Fibroblast of lung (primary cell): ENCODE results near the gene FKBP1C.

Experiments used
- EZH2 ChIP-seq: IDR thresholded peaks from 2 replicates; pipeline ENCODE4 v1.5.1; 2012; ENCODE audit warnings: low read length, control low read depth, mild to moderate bottlenecking; ENCODE audit errors: missing control alignments
- TF ChIP-seq, protein P1 (sequence below), 2 donors: IDR thresholded peaks in 1 of 2; conservative IDR thresholded peaks in 1 of 2; 1 replicate in 1 of 2; 2 replicates in 1 of 2; pipeline ENCODE4 v1.5.1; 2011 to 2012; ENCODE audit warnings: low read length in 2 of 2, control low read depth in 1 of 2, inconsistent platforms in 1 of 2, low read depth in 1 of 2, mild to moderate bottlenecking in 1 of 2

DNA sequence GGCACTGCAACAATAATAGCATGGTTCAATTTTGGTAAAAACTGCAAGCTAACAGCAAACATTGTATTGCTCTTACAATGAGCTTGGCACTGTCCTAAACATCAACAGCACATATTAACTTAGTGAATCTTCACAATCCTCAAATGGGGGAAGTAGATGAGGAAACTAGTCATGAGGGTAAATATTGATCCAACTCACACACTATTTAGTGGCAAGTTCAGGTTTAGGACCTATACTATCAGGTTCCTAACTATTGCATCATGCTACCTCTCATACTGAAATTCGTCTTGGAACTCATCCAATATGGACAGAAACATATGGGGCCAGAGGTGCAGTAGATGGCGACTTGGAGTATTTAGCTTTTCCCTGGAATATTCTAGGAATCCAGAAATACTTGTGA lies 34.2 kb downstream of the FKBP1C start:
- TF ChIP-seq, protein P1, sequence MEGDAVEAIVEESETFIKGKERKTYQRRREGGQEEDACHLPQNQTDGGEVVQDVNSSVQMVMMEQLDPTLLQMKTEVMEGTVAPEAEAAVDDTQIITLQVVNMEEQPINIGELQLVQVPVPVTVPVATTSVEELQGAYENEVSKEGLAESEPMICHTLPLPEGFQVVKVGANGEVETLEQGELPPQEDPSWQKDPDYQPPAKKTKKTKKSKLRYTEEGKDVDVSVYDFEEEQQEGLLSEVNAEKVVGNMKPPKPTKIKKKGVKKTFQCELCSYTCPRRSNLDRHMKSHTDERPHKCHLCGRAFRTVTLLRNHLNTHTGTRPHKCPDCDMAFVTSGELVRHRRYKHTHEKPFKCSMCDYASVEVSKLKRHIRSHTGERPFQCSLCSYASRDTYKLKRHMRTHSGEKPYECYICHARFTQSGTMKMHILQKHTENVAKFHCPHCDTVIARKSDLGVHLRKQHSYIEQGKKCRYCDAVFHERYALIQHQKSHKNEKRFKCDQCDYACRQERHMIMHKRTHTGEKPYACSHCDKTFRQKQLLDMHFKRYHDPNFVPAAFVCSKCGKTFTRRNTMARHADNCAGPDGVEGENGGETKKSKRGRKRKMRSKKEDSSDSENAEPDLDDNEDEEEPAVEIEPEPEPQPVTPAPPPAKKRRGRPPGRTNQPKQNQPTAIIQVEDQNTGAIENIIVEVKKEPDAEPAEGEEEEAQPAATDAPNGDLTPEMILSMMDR (conservative IDR thresholded peaks at IDR 0.05 in 1 of 2, IDR thresholded peaks at IDR 0.05 in 1 of 2; ENCODE audit: low read depth in 1 of 2, low read length in 2 of 2) = no peak
- no peak for TF ChIP-seq EZH2
